GM23338 (cell line): ENCODE measurements around the gene DYNLL2. TPM values are rescaled to one million over a fixed set of nuclear protein-coding genes. Genes with fewer than 3 reads are reported as not detected.

Source experiments
- ATAC-seq: fragments of 200-7000 bp; cut with Tn5 transposase; 3 replicates; pipeline ENCODE4 v1.9.1; 2020
- DNase-seq: peaks from one replicate; pipeline ENCODE4 v3.0.0-alpha.2; 2015; ENCODE audit warnings: low spot score
- H2AFZ ChIP-seq: fragments of 200-600 bp; sonication (generic); 2 replicates; pipeline ENCODE4 v1.8.0; 2016; ENCODE audit warnings: antibody characterized with exemption, mild to moderate bottlenecking, moderate library complexity
- H3F3A ChIP-seq: fragments of 200-600 bp; sonication (generic); replicated peaks from 2 replicates; pipeline ENCODE4 v1.8.0; 2017; ENCODE audit warnings: antibody characterized with exemption, mixed run types, low read depth
- H3K27ac ChIP-seq: fragments of 200-600 bp; sonication (generic); 2 replicates; pipeline ENCODE4 v1.6.1; 2016; ENCODE audit warnings: low read depth
- H3K27me3 ChIP-seq: fragments of 200-600 bp; sonication (generic); 2 replicates; pipeline ENCODE4 v1.8.0; 2016; ENCODE audit warnings: mild to moderate bottlenecking, mixed run types, moderate library complexity; ENCODE audit not compliant: insufficient read depth
- H3K36me3 ChIP-seq: fragments of 200-600 bp; sonication (generic); 2 replicates; pipeline ENCODE4 v1.8.0; 2016; ENCODE audit warnings: mild to moderate bottlenecking; ENCODE audit not compliant: insufficient read depth
- H3K4me1 ChIP-seq: fragments of 200-600 bp; sonication (generic); 2 replicates; pipeline ENCODE4 v1.8.0; 2016; ENCODE audit warnings: mild to moderate bottlenecking, moderate library complexity; ENCODE audit not compliant: insufficient read depth
- H3K4me2 ChIP-seq: fragments of 200-600 bp; sonication (generic); 2 replicates; pipeline ENCODE4 v1.7.1; 2017; ENCODE audit warnings: mixed run types
- H3K4me3 ChIP-seq: fragments of 200-600 bp; sonication (generic); 2 replicates; pipeline ENCODE4 v1.6.1; 2016; ENCODE audit warnings: mixed run types
- H3K79me2 ChIP-seq: fragments of 200-600 bp; sonication (generic); replicated peaks from 2 replicates; pipeline ENCODE4 v1.8.0; 2017; ENCODE audit warnings: mild to moderate bottlenecking; ENCODE audit not compliant: insufficient read depth
- H3K9me2 ChIP-seq: fragments of 200-600 bp; sonication (generic); 2 replicates; pipeline ENCODE4 v1.8.0; 2017; ENCODE audit not compliant: insufficient read depth
- H4K20me1 ChIP-seq: fragments of 200-600 bp; sonication (generic); replicated peaks from 2 replicates; pipeline ENCODE4 v1.8.0; 2017; ENCODE audit warnings: mild to moderate bottlenecking; ENCODE audit not compliant: insufficient read depth
- H3K27ac Mint-ChIP-seq: 2 replicates; pipeline ENCODE4 v1.8.0; 2020; ENCODE audit warnings: inconsistent platforms, mild to moderate bottlenecking, moderate library complexity, mixed read lengths
- H3K27me3 Mint-ChIP-seq: 3 replicates; pipeline ENCODE4 v1.8.0; 2022; ENCODE audit warnings: low read depth, mild to moderate bottlenecking, moderate library complexity, mixed read lengths, inconsistent platforms; ENCODE audit not compliant: insufficient read depth, poor library complexity
- H3K36me3 Mint-ChIP-seq: 3 replicates; pipeline ENCODE4 v1.8.0; 2021; ENCODE audit warnings: low read depth, mild to moderate bottlenecking, inconsistent platforms, moderate library complexity, mixed read lengths
- H3K4me1 Mint-ChIP-seq: 3 replicates; pipeline ENCODE4 v1.8.0; 2020; ENCODE audit warnings: mild to moderate bottlenecking, inconsistent platforms, mixed read lengths
- H3K4me3 Mint-ChIP-seq: 3 replicates; pipeline ENCODE4 v1.8.0; 2021; ENCODE audit warnings: moderate library complexity, mild to moderate bottlenecking, inconsistent platforms, mixed read lengths
- H3K9me3 Mint-ChIP-seq: 3 replicates; pipeline ENCODE4 v1.8.0; 2020; ENCODE audit warnings: moderate library complexity, mild to moderate bottlenecking, inconsistent platforms, mixed read lengths
- CTCF ChIP-seq, 2 experiments: fragments of 200-600 bp in 1 of 2; sonication (generic) in 1 of 2; conservative IDR thresholded peaks; 2 replicates each; pipeline versions ENCODE4 v1.5.1 to v1.6.1; 2016 to 2017; ENCODE audit warnings: antibody characterized with exemption in 2 of 2, low read depth in 2 of 2, mild to moderate bottlenecking in 2 of 2, moderate library complexity in 1 of 2
- ETS1 ChIP-seq: IDR thresholded peaks from 2 replicates; pipeline ENCODE4 v1.6.1; 2016; ENCODE audit warnings: antibody characterized with exemption
- NANOG ChIP-seq: IDR thresholded peaks from 2 replicates; pipeline ENCODE4 v1.6.1; 2016; ENCODE audit warnings: antibody characterized with exemption, borderline replicate concordance
- POLR2AphosphoS5 ChIP-seq: IDR thresholded peaks from 2 replicates; pipeline ENCODE4 v1.6.1; 2016; ENCODE audit warnings: antibody characterized with exemption, low read depth
- REST ChIP-seq: IDR thresholded peaks from one replicate; pipeline ENCODE4 v1.6.1; 2018; ENCODE audit warnings: antibody characterized with exemption; ENCODE audit not compliant: unreplicated experiment
- ZNF114 ChIP-seq: fragments of 250-450 bp; sonication (Bioruptor Pico); IDR thresholded peaks from 2 replicates; pipeline ENCODE4 v1.5.0; 2020; ENCODE audit warnings: mild to moderate bottlenecking, moderate library complexity
- ZNF331 ChIP-seq: fragments of 250-450 bp; sonication (Bioruptor Pico); IDR thresholded peaks from 2 replicates; pipeline ENCODE4 v1.5.0; 2020; ENCODE audit warnings: low read depth, mild to moderate bottlenecking, moderate library complexity
- polyA plus RNA-seq: library from polyadenylated mRNA; unstranded; fragments of >200 nt; fragmentation: Nextera tagmentation; extraction: Ambion mirVana; gene quantifications from 2 replicates; pipeline ENCODE4 v1.2.1, GENCODE V29; 2016
- total RNA-seq: library from RNA; depleted of rRNA; stranded (reverse); fragments of >200 nt; shearing (Covaris generic); gene quantifications from 2 replicates; pipeline ENCODE4 v1.2.3, GENCODE V29; 2014

The DYNLL2 gene
- total and polyA plus RNA-seq, 2 experiments from 2014 or later, result 5.1 to 30.0 TPM

GRCh38 chr17:58096892-58097291, 13.7 kb downstream of the DYNLL2 start:
- Histone ChIP-seq H3K4me2 (no peak overlapping the region), H3K36me3 (peaks cover 5% of the 10 kb centered on the region), H3F3A (0 out of 2 replicates have a peak, but pooled peaks cover 3% of the 10 kb centered on the region), H4K20me1 (peaks cover 1% of the 10 kb centered on the region; the same call in 1 of the 2 replicates), H3K27me3 (no peaks in the 10 kb centered on the region), H3K9me2 (no peaks in the 10 kb centered on the region), H3K27ac (no peak overlapping the region), H3K79me2 (no peaks in the 10 kb centered on the region), H3K4me3 (no peak overlapping the region), H2AFZ (no peak overlapping the region), H3K4me1 (no peaks in the 10 kb centered on the region)
- no peak overlapping the region for H3K27ac Mint-ChIP-seq
- H3K4me3 Mint-ChIP-seq, result no peak overlapping the region
- H3K4me1 Mint-ChIP-seq, result no peaks in the 10 kb centered on the region; the same call in 2 of the 3 replicates
- H3K36me3 Mint-ChIP-seq, result peaks cover 21% of the 10 kb centered on the region
- H3K9me3 Mint-ChIP-seq, result no peaks in the 10 kb centered on the region
- peak; percentile 63 for ATAC-seq
- H3K27me3 Mint-ChIP-seq, result no peaks in the 10 kb centered on the region
- peak; percentile 54 for DNase-seq
- TF ChIP-seq ZNF114 (CRISPR knock-in tag) (no peak), CTCF (conservative IDR thresholded peaks at IDR 0.05; ENCODE audit: low read depth in 2 of 2) (peak; percentile 40 to 48)

GRCh38 chr17:58097384-58098088, 14.3 kb downstream of the DYNLL2 start:
- Histone ChIP-seq H2AFZ (no peak overlapping the region), H3F3A (0 out of 2 replicates have a peak, but pooled peaks cover 3% of the 10 kb centered on the region), H3K4me1 (no peaks in the 10 kb centered on the region), H3K4me3 (no peak overlapping the region), H3K79me2 (no peaks in the 10 kb centered on the region), H3K27me3 (no peaks in the 10 kb centered on the region), H3K4me2 (no peak overlapping the region), H3K27ac (no peak overlapping the region), H4K20me1 (no peaks in the 10 kb centered on the region; the same call in 1 of the 2 replicates), H3K9me2 (no peaks in the 10 kb centered on the region), H3K36me3 (peaks cover 5% of the 10 kb centered on the region; the same call in 1 of the 2 replicates)
- Mint-ChIP-seq H3K36me3 (peaks cover 15% of the 10 kb centered on the region), H3K27ac (no peak overlapping the region), H3K4me1 (no peaks in the 10 kb centered on the region; the same call in 2 of the 3 replicates), H3K4me3 (no peak overlapping the region), H3K9me3 (no peaks in the 10 kb centered on the region), H3K27me3 (no peaks in the 10 kb centered on the region)
- no peak for DNase-seq
- ATAC-seq, result peak; percentile 20; the same call in 1 of the 3 replicates
- TF ChIP-seq ZNF331 (CRISPR knock-in tag) (no peak), NANOG (no peak), ETS1 (no peak), POLR2AphosphoS5 (0 out of 2 replicates have a peak, but pooled peaks have one; percentile 3), ZNF114 (CRISPR knock-in tag) (no peak)

GRCh38 chr17:58100506-58100905, 17.3 kb downstream of the DYNLL2 start:
- Histone ChIP-seq H3F3A (no peaks in the 10 kb centered on the region), H4K20me1 (no peaks in the 10 kb centered on the region; the same call in 1 of the 2 replicates), H3K36me3 (no peaks in the 10 kb centered on the region), H3K9me2 (no peaks in the 10 kb centered on the region), H3K4me2 (no peak overlapping the region), H3K4me1 (no peaks in the 10 kb centered on the region), H3K4me3 (no peak overlapping the region), H3K79me2 (no peaks in the 10 kb centered on the region), H2AFZ (no peak overlapping the region), H3K27ac (no peak overlapping the region), H3K27me3 (no peaks in the 10 kb centered on the region)
- Mint-ChIP-seq H3K9me3 (no peaks in the 10 kb centered on the region), H3K4me1 (no peaks in the 10 kb centered on the region), H3K36me3 (no peaks in the 10 kb centered on the region), H3K27ac (no peak overlapping the region), H3K27me3 (no peaks in the 10 kb centered on the region), H3K4me3 (no peak overlapping the region)
- ATAC-seq, result no peak
- DNase-seq, result no peak
- no peak for TF ChIP-seq REST
